ENCODE measurements around the gene TMEM117.

- TF ChIP-seq, protein P1, sequence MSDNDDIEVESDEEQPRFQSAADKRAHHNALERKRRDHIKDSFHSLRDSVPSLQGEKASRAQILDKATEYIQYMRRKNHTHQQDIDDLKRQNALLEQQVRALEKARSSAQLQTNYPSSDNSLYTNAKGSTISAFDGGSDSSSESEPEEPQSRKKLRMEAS (IDR thresholded peaks at IDR 0.05; ENCODE audit: low read depth, low read length) = no peak
- TF ChIP-seq, protein P2, sequence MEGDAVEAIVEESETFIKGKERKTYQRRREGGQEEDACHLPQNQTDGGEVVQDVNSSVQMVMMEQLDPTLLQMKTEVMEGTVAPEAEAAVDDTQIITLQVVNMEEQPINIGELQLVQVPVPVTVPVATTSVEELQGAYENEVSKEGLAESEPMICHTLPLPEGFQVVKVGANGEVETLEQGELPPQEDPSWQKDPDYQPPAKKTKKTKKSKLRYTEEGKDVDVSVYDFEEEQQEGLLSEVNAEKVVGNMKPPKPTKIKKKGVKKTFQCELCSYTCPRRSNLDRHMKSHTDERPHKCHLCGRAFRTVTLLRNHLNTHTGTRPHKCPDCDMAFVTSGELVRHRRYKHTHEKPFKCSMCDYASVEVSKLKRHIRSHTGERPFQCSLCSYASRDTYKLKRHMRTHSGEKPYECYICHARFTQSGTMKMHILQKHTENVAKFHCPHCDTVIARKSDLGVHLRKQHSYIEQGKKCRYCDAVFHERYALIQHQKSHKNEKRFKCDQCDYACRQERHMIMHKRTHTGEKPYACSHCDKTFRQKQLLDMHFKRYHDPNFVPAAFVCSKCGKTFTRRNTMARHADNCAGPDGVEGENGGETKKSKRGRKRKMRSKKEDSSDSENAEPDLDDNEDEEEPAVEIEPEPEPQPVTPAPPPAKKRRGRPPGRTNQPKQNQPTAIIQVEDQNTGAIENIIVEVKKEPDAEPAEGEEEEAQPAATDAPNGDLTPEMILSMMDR (IDR thresholded peaks at IDR 0.05; ENCODE audit: low read depth, low read length) = no peak
Observed at GRCh38 chr12:43807386-43807785, 28.5 kb upstream of the TMEM117 start.

Measured in NB4 (cell line).